NCI-H82 treated with DMSO at 0.1 percent for 48 hours (cell line): ENCODE results near the gene PCDHGA12.

Source experiments
- DNase-seq: peaks from one replicate; lab custom pipeline; 2025; ENCODE audit not compliant: unreplicated experiment; lab: John Stamatoyannopoulos, UW

The PCDHGA12 gene

GRCh38 chr5:141439411-141440141, 9.3 kb downstream of the PCDHGA12 start:
- DNase-seq = no peak

- no peak for DNase-seq
These were observed 10.0 kb downstream of the PCDHGA12 start for GRCh38 chr5:141440341-141440740.

- DNase-seq = no peak
These were observed 11.4 kb downstream of the PCDHGA12 start for GRCh38 chr5:141441571-141442170.

DNA sequence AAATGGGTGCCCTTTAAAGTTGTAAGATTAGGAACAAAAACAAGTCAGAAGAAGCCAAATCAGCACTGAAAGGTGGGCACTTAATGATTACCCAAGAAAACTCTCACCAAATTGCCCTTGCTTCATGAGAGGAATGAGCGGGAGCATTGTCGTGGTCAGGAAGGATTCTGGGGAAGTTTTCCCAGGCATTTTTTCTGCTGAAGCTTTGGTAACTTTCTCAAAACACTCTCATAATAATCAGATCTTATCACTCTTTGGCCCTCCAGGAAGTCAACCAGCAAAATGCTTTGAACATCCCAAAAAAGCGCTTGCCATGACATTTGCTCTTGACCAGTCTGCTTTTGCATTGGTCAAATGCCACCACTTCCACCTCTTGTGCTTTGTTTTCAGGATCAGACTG, 35.0 kb downstream of the PCDHGA12 start:
- no peak for DNase-seq

GRCh38 chr5:141475625-141476131, 45.4 kb downstream of the PCDHGA12 start, which contains the start of gene PCDHGC3:
TSS of gene PCDHGC3 (plus strand) at chr5:141475966. CDS start at chr5:141476117, 151 bp downstream.
- DNase-seq = peak; percentile 47

DNA sequence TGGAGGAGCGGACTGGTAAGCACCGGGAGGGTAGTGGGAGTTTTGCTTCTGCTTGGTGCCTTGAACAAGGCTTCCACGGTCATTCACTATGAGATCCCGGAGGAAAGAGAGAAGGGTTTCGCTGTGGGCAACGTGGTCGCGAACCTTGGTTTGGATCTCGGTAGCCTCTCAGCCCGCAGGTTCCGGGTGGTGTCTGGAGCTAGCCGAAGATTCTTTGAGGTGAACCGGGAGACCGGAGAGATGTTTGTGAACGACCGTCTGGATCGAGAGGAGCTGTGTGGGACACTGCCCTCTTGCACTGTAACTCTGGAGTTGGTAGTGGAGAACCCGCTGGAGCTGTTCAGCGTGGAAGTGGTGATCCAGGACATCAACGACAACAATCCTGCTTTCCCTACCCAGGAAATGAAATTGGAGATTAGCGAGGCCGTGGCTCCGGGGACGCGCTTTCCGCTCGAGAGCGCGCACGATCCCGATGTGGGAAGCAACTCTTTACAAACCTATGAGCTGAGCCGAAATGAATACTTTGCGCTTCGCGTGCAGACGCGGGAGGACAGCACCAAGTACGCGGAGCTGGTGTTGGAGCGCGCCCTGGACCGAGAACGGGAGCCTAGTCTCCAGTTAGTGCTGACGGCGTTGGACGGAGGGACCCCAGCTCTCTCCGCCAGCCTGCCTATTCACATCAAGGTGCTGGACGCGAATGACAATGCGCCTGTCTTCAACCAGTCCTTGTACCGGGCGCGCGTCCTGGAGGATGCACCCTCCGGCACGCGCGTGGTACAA, 46.0 kb downstream of the PCDHGA12 start:
- no peak for DNase-seq

- no peak for DNase-seq
These were observed 46.8 kb downstream of the PCDHGA12 start for GRCh38 chr5:141477044-141477575.

DNA sequence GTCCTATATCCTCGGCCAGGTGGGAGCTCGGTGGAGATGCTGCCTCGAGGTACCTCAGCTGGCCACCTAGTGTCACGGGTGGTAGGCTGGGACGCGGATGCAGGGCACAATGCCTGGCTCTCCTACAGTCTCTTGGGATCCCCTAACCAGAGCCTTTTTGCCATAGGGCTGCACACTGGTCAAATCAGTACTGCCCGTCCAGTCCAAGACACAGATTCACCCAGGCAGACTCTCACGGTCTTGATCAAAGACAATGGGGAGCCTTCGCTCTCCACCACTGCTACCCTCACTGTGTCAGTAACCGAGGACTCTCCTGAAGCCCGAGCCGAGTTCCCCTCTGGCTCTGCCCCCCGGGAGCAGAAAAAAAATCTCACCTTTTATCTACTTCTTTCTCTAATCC, 47.5 kb downstream of the PCDHGA12 start:
- DNase-seq = no peak

DNA sequence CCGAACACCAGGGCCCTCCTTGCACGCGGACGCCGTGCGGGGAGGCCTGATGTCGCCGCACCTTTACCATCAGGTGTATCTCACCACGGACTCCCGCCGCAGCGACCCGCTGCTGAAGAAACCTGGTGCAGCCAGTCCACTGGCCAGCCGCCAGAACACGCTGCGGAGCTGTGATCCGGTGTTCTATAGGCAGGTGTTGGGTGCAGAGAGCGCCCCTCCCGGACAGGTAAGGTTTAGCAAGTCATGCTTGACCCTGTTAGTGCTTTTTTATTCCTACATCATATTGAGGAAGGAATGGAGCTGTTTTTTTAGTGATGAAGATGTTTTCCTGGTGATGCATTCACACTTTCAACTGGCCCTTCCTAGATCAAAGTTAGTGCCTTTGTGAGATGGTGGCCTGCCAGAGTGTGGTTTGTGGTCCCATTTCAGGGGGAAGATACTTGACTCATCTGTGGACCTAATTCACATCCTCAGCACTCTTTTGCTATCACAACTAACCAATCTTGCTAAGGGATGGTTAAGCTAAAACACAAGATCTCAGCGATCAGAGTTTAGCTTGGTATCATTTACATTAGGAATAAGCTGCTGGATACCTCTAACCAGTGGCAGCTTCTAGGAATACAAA, 48.1 kb downstream of the PCDHGA12 start:
- no peak for DNase-seq

- no peak for DNase-seq
These were observed 49.5 kb downstream of the PCDHGA12 start for GRCh38 chr5:141479776-141480175.
